ENCODE results near the gene MPEG1. TPM values are rescaled to one million over a fixed set of nuclear protein-coding genes. Genes with fewer than 3 reads are reported as not detected.

Gene MPEG1
- total and polyA plus RNA-seq, 2 experiments from 2014 or later: not detected

DNA sequence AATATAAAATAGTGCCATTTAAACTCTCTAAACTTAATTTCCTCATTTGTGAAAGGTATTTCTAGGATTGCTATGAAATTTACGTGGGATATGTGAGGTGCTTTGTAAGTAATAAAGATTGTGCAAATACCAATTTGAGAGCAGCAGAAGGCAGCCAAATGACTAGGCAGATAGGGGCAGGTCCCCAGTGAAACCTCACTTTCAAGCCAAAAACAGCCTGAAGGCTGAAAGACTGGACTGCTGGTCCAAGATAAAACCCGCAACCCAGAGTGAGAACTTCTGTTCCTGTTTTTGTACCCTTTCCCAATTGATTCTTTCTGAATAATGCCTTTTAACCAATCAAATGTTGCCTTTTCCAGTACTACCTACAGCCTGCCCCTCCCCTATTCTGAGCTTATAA is 33.6 kb downstream of the MPEG1 start:
- H4K20me1 ChIP-seq (ENCODE audit: insufficient read depth): no peaks in the 10 kb centered on the region
- in situ Hi-C loops (cut with MboI): loop anchor here (25.0 kb wide), 1 partner anchor 508 kb away; no protein-coding TSS in a partner anchor

DNA sequence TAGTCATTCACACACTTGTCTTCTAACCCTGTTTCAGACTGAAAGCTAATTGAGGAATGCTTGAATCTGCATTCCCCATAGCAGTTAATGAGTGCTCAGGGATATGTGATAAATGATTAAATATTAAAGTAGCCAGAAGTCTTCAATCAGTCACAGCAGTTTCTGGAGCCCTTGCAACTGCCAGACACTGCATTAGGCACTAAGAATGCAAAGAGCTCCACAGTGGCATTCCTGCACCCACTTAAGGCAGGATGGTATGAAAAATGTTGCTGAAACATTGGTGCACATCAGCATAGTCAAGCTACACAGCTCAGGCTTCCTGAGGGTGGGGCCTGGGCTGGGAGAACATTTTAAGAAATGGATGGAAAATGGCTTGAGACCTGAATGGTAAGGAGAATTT is 34.3 kb downstream of the MPEG1 start:
- in situ Hi-C loops (cut with MboI): loop anchor here (25.0 kb wide), 1 partner anchor 509 kb away; no protein-coding TSS in a partner anchor

More for the DNA sequence above, 33.6 kb downstream of the MPEG1 start:
- Histone ChIP-seq H3K27ac (no peak overlapping the region), H3K9me3 (ENCODE audit: low read depth) (no peaks in the 10 kb centered on the region), H3K4me1 (ENCODE audit: insufficient read depth) (peaks cover 4% of the 10 kb centered on the region), H3K36me3 (ENCODE audit: low read depth) (no peaks in the 10 kb centered on the region), H3K79me2 (ENCODE audit: insufficient read depth) (no peaks in the 10 kb centered on the region), H3K4me2 (ENCODE audit: unreplicated experiment) (no peak overlapping the region), H2AFZ (no peak overlapping the region), H3K9ac (no peak overlapping the region), H3F3A (ENCODE audit: insufficient read depth) (0 out of 2 replicates have a peak, but pooled peaks cover 5% of the 10 kb centered on the region), H3K4me3 (no peak overlapping the region), H3K9me2 (ENCODE audit: insufficient read depth) (no peaks in the 10 kb centered on the region), H3K27me3 (replicated peaks; ENCODE audit: insufficient read depth) (0 out of 2 replicates have a peak, but pooled peaks cover 4% of the 10 kb centered on the region)
- DNase-seq: no peak
- 68 to 79% methylated on average over 2 of the region's 2 CpGs for WGBS, 2 experiments (ENCODE audit: low coverage in 1 of 2, low lambda C conversion rate in 2 of 2, missing lambda C conversion rate in 2 of 2)
- no peak for TF ChIP-seq EZH2phosphoT487 (IDR thresholded peaks at IDR 0.05; ENCODE audit: insufficient read depth, low read depth)
- TF ChIP-seq EZH2 (IDR thresholded peaks at IDR 0.05; ENCODE audit: insufficient read depth, poor library complexity, severe bottlenecking): no peak

DNA sequence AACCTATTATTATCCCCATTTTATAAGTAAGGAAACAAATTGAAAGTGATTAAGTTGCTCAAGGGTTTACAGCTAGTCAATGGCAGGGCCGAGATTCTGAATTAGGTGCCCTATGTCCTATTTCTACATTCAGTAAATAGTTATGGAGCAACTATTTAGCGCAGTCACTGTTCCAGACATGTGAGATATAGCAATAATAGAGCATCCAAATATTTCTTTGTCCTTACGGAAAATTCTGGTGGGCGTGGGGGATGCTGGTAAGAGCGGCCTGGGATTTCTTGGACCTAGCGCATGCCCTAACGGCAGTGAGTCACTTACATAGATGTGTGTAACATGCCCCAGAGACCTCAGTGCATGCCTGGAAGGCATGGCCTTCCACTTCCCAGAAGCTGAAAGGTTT is 36.4 kb downstream of the MPEG1 start:
- no peaks in the 10 kb centered on the region for H3K36me3 ChIP-seq (ENCODE audit: low read depth)
- in situ Hi-C loops (cut with MboI): loop anchor here (25.0 kb wide), 1 partner anchor 511 kb away; no protein-coding TSS in a partner anchor

More for the DNA sequence above, 34.3 kb downstream of the MPEG1 start:
- Histone ChIP-seq H2AFZ (no peak overlapping the region), H3K9me2 (ENCODE audit: insufficient read depth) (no peaks in the 10 kb centered on the region), H3K9ac (no peak overlapping the region), H3F3A (ENCODE audit: insufficient read depth) (0 out of 2 replicates have a peak, but pooled peaks cover 7% of the 10 kb centered on the region), H4K20me1 (ENCODE audit: insufficient read depth) (no peaks in the 10 kb centered on the region), H3K79me2 (ENCODE audit: insufficient read depth) (no peaks in the 10 kb centered on the region), H3K27me3 (replicated peaks; ENCODE audit: insufficient read depth) (0 out of 2 replicates have a peak, but pooled peaks cover 4% of the 10 kb centered on the region), H3K36me3 (ENCODE audit: low read depth) (no peaks in the 10 kb centered on the region), H3K4me2 (ENCODE audit: unreplicated experiment) (no peak overlapping the region), H3K27ac (no peak overlapping the region), H3K4me1 (ENCODE audit: insufficient read depth) (peaks cover 12% of the 10 kb centered on the region), H3K4me3 (no peak overlapping the region), H3K9me3 (ENCODE audit: low read depth) (no peaks in the 10 kb centered on the region)
- TF ChIP-seq EZH2phosphoT487 (IDR thresholded peaks at IDR 0.05; ENCODE audit: insufficient read depth, low read depth): no peak
- TF ChIP-seq EZH2 (IDR thresholded peaks at IDR 0.05; ENCODE audit: insufficient read depth, poor library complexity, severe bottlenecking): no peak
- DNase-seq: no peak

DNA sequence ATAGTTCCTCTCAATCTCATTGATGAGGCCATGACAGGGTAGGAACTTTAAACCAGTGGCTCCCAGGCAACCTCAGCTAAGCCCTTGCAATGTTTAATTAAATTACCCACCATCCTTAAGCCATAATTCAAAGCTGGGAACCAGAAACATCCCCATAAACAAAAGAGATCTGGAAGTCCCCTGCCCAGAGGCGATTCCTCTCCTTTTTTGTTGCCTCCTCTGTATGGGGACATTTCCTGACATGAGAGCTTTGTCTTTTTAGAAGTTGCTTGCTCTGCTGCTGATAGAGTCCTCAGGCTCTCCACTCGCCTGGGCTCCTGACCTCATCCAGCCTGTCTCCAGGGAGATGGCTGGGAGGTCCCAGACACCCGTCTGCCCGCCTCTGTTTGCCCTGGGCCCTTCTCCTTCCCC is 37.6 kb downstream of the MPEG1 start:
- in situ Hi-C loops (cut with MboI): loop anchor here (25.0 kb wide), 1 partner anchor 512 kb away; no protein-coding TSS in a partner anchor
- 0 out of 2 replicates have a peak, but pooled peaks cover 2% of the 10 kb centered on the region for H3K27me3 ChIP-seq (replicated peaks; ENCODE audit: insufficient read depth)
- WGBS, 2 experiments (ENCODE audit: low coverage in 1 of 2, low lambda C conversion rate in 2 of 2, missing lambda C conversion rate in 2 of 2): 90 to 92% methylated on average over 4 of the region's 4 CpGs
- H3K9me3 ChIP-seq (ENCODE audit: low read depth): no peaks in the 10 kb centered on the region
- no peak overlapping the region for H3K9ac ChIP-seq
- H3K4me2 ChIP-seq (ENCODE audit: unreplicated experiment): no peak overlapping the region
- no peaks in the 10 kb centered on the region for H4K20me1 ChIP-seq (ENCODE audit: insufficient read depth)
- peaks cover 12% of the 10 kb centered on the region for H3K4me1 ChIP-seq (ENCODE audit: insufficient read depth)
- H2AFZ ChIP-seq: no peak overlapping the region
- no peaks in the 10 kb centered on the region for H3K9me2 ChIP-seq (ENCODE audit: insufficient read depth)
- no peaks in the 10 kb centered on the region for H3K36me3 ChIP-seq (ENCODE audit: low read depth)
- DNase-seq: no peak
- no peak overlapping the region for H3K4me3 ChIP-seq
- H3F3A ChIP-seq (ENCODE audit: insufficient read depth): 0 out of 2 replicates have a peak, but pooled peaks cover 7% of the 10 kb centered on the region
- TF ChIP-seq EZH2phosphoT487 (IDR thresholded peaks at IDR 0.05; ENCODE audit: insufficient read depth, low read depth) (no peak), EZH2 (IDR thresholded peaks at IDR 0.05; ENCODE audit: insufficient read depth, poor library complexity, severe bottlenecking) (no peak)
- no peak overlapping the region for H3K27ac ChIP-seq
- H3K79me2 ChIP-seq (ENCODE audit: insufficient read depth): no peaks in the 10 kb centered on the region

More for the DNA sequence above, 36.4 kb downstream of the MPEG1 start:
- no peaks in the 10 kb centered on the region for H3K9me2 ChIP-seq (ENCODE audit: insufficient read depth)
- 0 out of 2 replicates have a peak, but pooled peaks cover 4% of the 10 kb centered on the region for H3K27me3 ChIP-seq (replicated peaks; ENCODE audit: insufficient read depth)
- 70 to 71% methylated on average over 7 of the region's 7 CpGs for WGBS, 2 experiments (ENCODE audit: low coverage in 1 of 2, low lambda C conversion rate in 2 of 2, missing lambda C conversion rate in 2 of 2)
- no peak for TF ChIP-seq EZH2 (IDR thresholded peaks at IDR 0.05; ENCODE audit: insufficient read depth, poor library complexity, severe bottlenecking)
- TF ChIP-seq EZH2phosphoT487 (IDR thresholded peaks at IDR 0.05; ENCODE audit: insufficient read depth, low read depth): no peak
- no peaks in the 10 kb centered on the region for H3K79me2 ChIP-seq (ENCODE audit: insufficient read depth)
- DNase-seq: no peak
- no peak overlapping the region for H3K4me2 ChIP-seq (ENCODE audit: unreplicated experiment)
- H3K9me3 ChIP-seq (ENCODE audit: low read depth): no peaks in the 10 kb centered on the region
- H4K20me1 ChIP-seq (ENCODE audit: insufficient read depth): no peaks in the 10 kb centered on the region
- H3F3A ChIP-seq (ENCODE audit: insufficient read depth): 0 out of 2 replicates have a peak, but pooled peaks cover 7% of the 10 kb centered on the region
- no peak overlapping the region for H3K27ac ChIP-seq
- H3K4me1 ChIP-seq (ENCODE audit: insufficient read depth): peaks cover 12% of the 10 kb centered on the region
- no peak overlapping the region for H2AFZ ChIP-seq
- H3K4me3 ChIP-seq: no peak overlapping the region
- H3K9ac ChIP-seq: no peak overlapping the region
